ENCODE measurements around the gene EFHC2.

GRCh38 chrX:44303119-44303518, 40.4 kb downstream of the EFHC2 start:
- TF ChIP-seq CTCF (IDR thresholded peaks at IDR 0.05) (no peak), POLR2A (IDR thresholded peaks at IDR 0.05) (no peak)
